A549 (cell line): ENCODE data around the gene KDM3A. TPM values are rescaled to one million over a fixed set of nuclear protein-coding genes. Genes with fewer than 3 reads are reported as not detected.

ENCODE experiments used
- ATAC-seq, 2 experiments: fragments of 200-7000 bp in 1 of 2; fragments of >200 bp in 1 of 2; cut with Nextera tagmentation in 1 of 2; cut with Tn5 transposase in 1 of 2; 3 replicates each; pipeline versions ENCODE4 v1.8.0 to v1.9.1; 2018 to 2020; ENCODE audit warnings: mild to moderate bottlenecking in 1 of 2, moderate library complexity in 1 of 2
- CTCF ChIA-PET: fragments of 300-600 bp; sonication (Branson Sonifier 250); formaldehyde crosslinking; extraction: SDS; loops from one replicate; lab custom pipeline; 2021; ENCODE audit warnings: antibody characterized with exemption, inconsistent platforms; lab: Yijun Ruan, JAX
- POLR2A ChIA-PET: fragments of 350-600 bp; formaldehyde crosslinking; extraction: SDS; loops from one replicate; lab custom pipeline; 2021; ENCODE audit warnings: antibody characterized with exemption, inconsistent platforms; lab: Yijun Ruan, JAX
- DNase-seq, 2 experiments: peaks; one replicate each; pipeline versions ENCODE4 v3.0.0 to v3.0.0-alpha.2; 2011 to 2016; ENCODE audit warnings: low read depth in 1 of 2, low spot score in 1 of 2
- FAIRE-seq: peaks from 2 replicates; lab custom pipeline; 2011; peaks lifted over from hg19 to GRCh38; lab: Jason Lieb, UNC
- H3K27ac ChIP-seq, 2 experiments: fragments of >200 bp; sonication (Bioruptor Twin); formaldehyde crosslinking; 3 replicates each; pipeline ENCODE4 v1.5.1; 2016 to 2017
- H3K4me1 ChIP-seq: fragments of >200 bp; sonication (Bioruptor Twin); formaldehyde crosslinking; 3 replicates; pipeline ENCODE4 v1.6.1; 2016
- H3K4me2 ChIP-seq: fragments of >200 bp; sonication (Bioruptor Twin); formaldehyde crosslinking; 3 replicates; pipeline ENCODE4 v1.6.1; 2016
- H3K4me3 ChIP-seq: fragments of >200 bp; sonication (Bioruptor Twin); formaldehyde crosslinking; 3 replicates; pipeline ENCODE4 v1.5.1; 2016
- H3K9me3 ChIP-seq: fragments of >200 bp; sonication (Bioruptor Twin); formaldehyde crosslinking; 3 replicates; pipeline ENCODE4 v1.6.1; 2016
- CBX2 ChIP-seq: fragments of 200-600 bp; sonication (generic); IDR thresholded peaks from 2 replicates; pipeline ENCODE4 v1.6.1; 2016; ENCODE audit warnings: low read depth, mild to moderate bottlenecking, borderline replicate concordance
- CHD2 ChIP-seq: fragments of 150-350 bp; IDR thresholded peaks from 2 replicates; pipeline ENCODE4 v1.6.1; 2014; ENCODE audit warnings: low read length; ENCODE audit not compliant: partially characterized antibody
- CTCF ChIP-seq: fragments of >200 bp; sonication (Bioruptor Twin); formaldehyde crosslinking; IDR thresholded peaks from 3 replicates; pipeline ENCODE4 v1.5.1; 2016
- EHF ChIP-seq: fragments of 250-450 bp; sonication (Bioruptor Pico); IDR thresholded peaks from 2 replicates; pipeline ENCODE4 v1.5.0; 2020; ENCODE audit warnings: mild to moderate bottlenecking
- EP300 ChIP-seq, 2 experiments: fragments of >200 bp; sonication (Bioruptor Twin); formaldehyde crosslinking; IDR thresholded peaks; 2 replicates in 1 of 2; 3 replicates in 1 of 2; pipeline ENCODE4 v1.6.1; 2016 to 2017
- ESRRA ChIP-seq: fragments of 150-350 bp; IDR thresholded peaks from 2 replicates; pipeline ENCODE4 v1.6.1; 2014; ENCODE audit warnings: mild to moderate bottlenecking, low read length, borderline replicate concordance
- FOSB ChIP-seq: fragments of 250-450 bp; sonication (Bioruptor Pico); IDR thresholded peaks from 2 replicates; pipeline ENCODE4 v1.5.0; 2020; ENCODE audit warnings: mild to moderate bottlenecking, moderate library complexity
- FOSL2 ChIP-seq, 2 experiments: fragments of 450-650 bp in 1 of 2; fragments of >200 bp in 1 of 2; sonication (Bioruptor Twin) in 1 of 2; formaldehyde crosslinking; IDR thresholded peaks; 2 replicates each; pipeline versions ENCODE4 v1.5.0 to v1.6.1; 2016 to 2020; ENCODE audit warnings: mild to moderate bottlenecking in 1 of 2, moderate library complexity in 1 of 2
- HEYL ChIP-seq: fragments of 250-450 bp; sonication (Bioruptor Pico); IDR thresholded peaks from 2 replicates; pipeline ENCODE4 v1.8.0; 2021; ENCODE audit warnings: mild to moderate bottlenecking, moderate library complexity
- HMGXB4 ChIP-seq: fragments of 250-450 bp; sonication (Bioruptor Pico); IDR thresholded peaks from 2 replicates; pipeline ENCODE4 v1.5.0; 2021; ENCODE audit warnings: mild to moderate bottlenecking, moderate library complexity, borderline replicate concordance
- HOXA7 ChIP-seq: fragments of 250-450 bp; sonication (Bioruptor Pico); IDR thresholded peaks from 2 replicates; pipeline ENCODE4 v1.5.0; 2020; ENCODE audit warnings: mild to moderate bottlenecking, moderate library complexity
- HOXB13 ChIP-seq: fragments of 250-450 bp; sonication (Bioruptor Pico); IDR thresholded peaks from 2 replicates; pipeline ENCODE4 v1.5.0; 2020; ENCODE audit warnings: low read depth, mild to moderate bottlenecking, moderate library complexity
- JUNB ChIP-seq: fragments of >200 bp; sonication (Bioruptor Twin); formaldehyde crosslinking; IDR thresholded peaks from 2 replicates; pipeline ENCODE4 v1.6.1; 2016
- KDM1A ChIP-seq: fragments of 200-600 bp; sonication (generic); IDR thresholded peaks from 2 replicates; pipeline ENCODE4 v1.6.1; 2016; ENCODE audit warnings: low read depth, mild to moderate bottlenecking
- KDM5A ChIP-seq: fragments of 200-600 bp; sonication (generic); IDR thresholded peaks from 2 replicates; pipeline ENCODE4 v1.6.1; 2016; ENCODE audit warnings: antibody characterized with exemption, mild to moderate bottlenecking
- MAX ChIP-seq: IDR thresholded peaks from 2 replicates; pipeline ENCODE4 v1.6.1; 2012
- MAZ ChIP-seq: fragments of 150-350 bp; IDR thresholded peaks from 2 replicates; pipeline ENCODE4 v1.6.1; 2014; ENCODE audit warnings: antibody characterized with exemption, low read depth, low read length, borderline replicate concordance
- PHF8 ChIP-seq: fragments of 200-600 bp; sonication (generic); IDR thresholded peaks from 2 replicates; pipeline ENCODE4 v1.6.1; 2016; ENCODE audit warnings: low read depth, mild to moderate bottlenecking, antibody characterized with exemption, moderate library complexity, borderline replicate concordance
- POLR2AphosphoS2 ChIP-seq: conservative IDR thresholded peaks from 2 replicates; pipeline ENCODE4 v1.6.1; 2012; ENCODE audit warnings: low read length, improper control_type of control experiment, inconsistent platforms
- RAD21 ChIP-seq, 2 experiments: fragments of >200 bp in 1 of 2; sonication (Bioruptor Twin) in 1 of 2; formaldehyde crosslinking in 1 of 2; IDR thresholded peaks in 1 of 2; conservative IDR thresholded peaks in 1 of 2; 2 replicates in 1 of 2; 3 replicates in 1 of 2; pipeline ENCODE4 v1.6.1; 2012 to 2018; ENCODE audit warnings: inconsistent platforms in 1 of 2
- SMC3 ChIP-seq: fragments of >200 bp; sonication (Bioruptor Twin); formaldehyde crosslinking; IDR thresholded peaks from 3 replicates; pipeline ENCODE4 v1.6.1; 2018; ENCODE audit warnings: inconsistent platforms
- SREBF2 ChIP-seq: fragments of 450-650 bp; IDR thresholded peaks from 2 replicates; pipeline ENCODE4 v1.6.1; 2014; ENCODE audit warnings: mild to moderate bottlenecking, moderate library complexity
- WGBS: methylation state at CpG from one replicate; pipeline ENCODE4 v1.1.6; 2017; ENCODE audit errors: missing lambda C conversion rate; 5-methylcytosine and 5-hydroxymethylcytosine counted together
- polyA plus RNA-seq, 4 experiments: library from polyadenylated mRNA; depleted of rRNA in 3 of 4; stranded (reverse); fragments of >200 nt; fragmentation: RNase III in 1 of 4; extraction: RNeasy Plus Mini Kit Qiagen cat#74134 plus additional on column Dnase treatment in 1 of 4; gene quantifications; 2 replicates in 3 of 4; 3 replicates in 1 of 4; pipeline ENCODE4 v1.2.3, GENCODE V29; 2011 to 2017

Gene KDM3A
- polyA plus RNA-seq, 2 of the 4 experiments (the other 2 are of a cell fraction): 21.2 to 57.0 TPM

GRCh38 chr2:86512892-86513291, 71.7 kb downstream of the KDM3A start (continued):
- TF ChIP-seq EP300 (IDR thresholded peaks at IDR 0.05): no peak
- TF ChIP-seq, all 56 proteins: peak for 0

GRCh38 chr2:86513948-86514660, 72.9 kb downstream of the KDM3A start:
- WGBS: 87% methylated on average over 5 of the region's 5 CpGs
- DNase-seq: no peak
- CTCF ChIA-PET: interaction anchor here (0.6 kb wide), 1 partner anchor 81 kb away, joined by 3 read pairs; no protein-coding TSS in a partner anchor
- no peaks in the 10 kb centered on the region for H3K4me1 ChIP-seq
- no peak for FAIRE-seq
- H3K9me3 ChIP-seq: no peaks in the 10 kb centered on the region
- H3K4me3 ChIP-seq: no peak overlapping the region
- POLR2A ChIA-PET: no interaction called here
- no peak overlapping the region for H3K27ac ChIP-seq
- TF ChIP-seq JUNB: no peak
- no peak for TF ChIP-seq KDM1A
- no peak for TF ChIP-seq FOSL2 (IDR thresholded peaks at IDR 0.05)
- no peak for TF ChIP-seq FOSL2 (CRISPR knock-in tag; IDR thresholded peaks at IDR 0.05)
- TF ChIP-seq CBX2: no peak
- no peak for TF ChIP-seq CHD2
- TF ChIP-seq HEYL (CRISPR knock-in tag): no peak
- no peak for TF ChIP-seq SREBF2
- TF ChIP-seq HOXB13 (CRISPR knock-in tag): no peak
- no peak for TF ChIP-seq HOXA7 (CRISPR knock-in tag)
- no peak for TF ChIP-seq KDM5A
- no peak for TF ChIP-seq POLR2AphosphoS2
- TF ChIP-seq MAX: no peak
- no peak for TF ChIP-seq EP300 (IDR thresholded peaks at IDR 0.05)
- no peak for TF ChIP-seq MAZ
- no peak for TF ChIP-seq EHF (CRISPR knock-in tag)
- TF ChIP-seq ESRRA: no peak
- no peak overlapping the region for H3K4me2 ChIP-seq
- ATAC-seq: no peak

GRCh38 chr2:86518481-86518880, 77.3 kb downstream of the KDM3A start:
- TF ChIP-seq EHF (CRISPR knock-in tag) (no peak), CTCF (peak; percentile 46), PHF8 (no peak), RAD21 (conservative IDR thresholded peaks at IDR 0.05 in 1 of 2, IDR thresholded peaks at IDR 0.05 in 1 of 2) (peak; percentile 55 to 61), SMC3 (peak; percentile 34; the same call in 1 of the 3 replicates), HMGXB4 (CRISPR knock-in tag) (no peak), FOSB (CRISPR knock-in tag) (no peak)
- Histone ChIP-seq H3K4me3 (no peak overlapping the region), H3K27ac (no peak overlapping the region), H3K4me2 (no peak overlapping the region), H3K4me1 (no peaks in the 10 kb centered on the region), H3K9me3 (peaks cover 9% of the 10 kb centered on the region; the same call in 2 of the 3 replicates)
- ATAC-seq (peak; percentile 69 to 84), DNase-seq (peak in 1 of 2 experiments; percentile 32), FAIRE-seq (no peak)
- ChIA-PET POLR2A (no interaction called here), CTCF (interaction anchor here (0.6 to 1.2 kb wide), 3 partner anchors 37 to 252 kb away, joined by 3 to 5 read pairs (median 4); no protein-coding TSS in a partner anchor)
- 89% methylated on average over 3 of the region's 3 CpGs for WGBS
